Mesenchymal stem cell (in vitro differentiated cells and primary cell): ENCODE measurements around the gene TXNDC16.

Experiments used
- DNase-seq: peaks from one replicate; pipeline ENCODE4 v3.0.0-alpha.2; 2013
- H2AFZ ChIP-seq: one replicate; pipeline ENCODE4 v1.6.1; 2013; ENCODE audit warnings: low read depth, mild to moderate bottlenecking, control low read depth, inconsistent platforms, low read length, moderate library complexity
- H2AK5ac ChIP-seq: 2 replicates; pipeline ENCODE4 v1.6.1; 2013; ENCODE audit warnings: low read length, moderate library complexity, mild to moderate bottlenecking, inconsistent platforms; ENCODE audit not compliant: severe bottlenecking
- H2BK120ac ChIP-seq: one replicate; pipeline ENCODE4 v1.6.1; 2013; ENCODE audit warnings: low read depth, mild to moderate bottlenecking, inconsistent platforms, low read length, moderate library complexity
- H2BK12ac ChIP-seq, 2 experiments: one replicate each; pipeline ENCODE4 v1.6.1; 2013; ENCODE audit warnings: inconsistent platforms in 2 of 2, low read length in 2 of 2, mild to moderate bottlenecking in 2 of 2, moderate library complexity in 2 of 2, control low read depth in 1 of 2
- H2BK15ac ChIP-seq: one replicate; pipeline ENCODE4 v1.6.1; 2013; ENCODE audit warnings: mild to moderate bottlenecking, low read depth, inconsistent platforms; ENCODE audit not compliant: poor library complexity, severe bottlenecking
- H2BK5ac ChIP-seq: 2 replicates; pipeline ENCODE4 v1.6.1; 2013; ENCODE audit warnings: low read depth, mild to moderate bottlenecking, low read length, control low read depth, inconsistent platforms; ENCODE audit not compliant: poor library complexity, severe bottlenecking
- H3K14ac ChIP-seq, 2 experiments: one replicate each; pipeline ENCODE4 v1.6.1; 2013; ENCODE audit warnings: inconsistent platforms in 2 of 2, low read length in 2 of 2, control low read depth in 1 of 2, mild to moderate bottlenecking in 1 of 2, moderate library complexity in 1 of 2
- H3K18ac ChIP-seq, 2 experiments: one replicate each; pipeline ENCODE4 v1.6.1; 2013; ENCODE audit warnings: inconsistent platforms in 2 of 2, low read length in 2 of 2, control low read depth in 1 of 2, low read depth in 1 of 2, mild to moderate bottlenecking in 1 of 2
- H3K23ac ChIP-seq, 2 experiments: one replicate each; pipeline ENCODE4 v1.6.1; 2013; ENCODE audit warnings: inconsistent platforms in 2 of 2, low read length in 2 of 2, mild to moderate bottlenecking in 2 of 2, moderate library complexity in 2 of 2, control low read depth in 1 of 2
- H3K27ac ChIP-seq: 2 replicates; pipeline ENCODE4 v1.5.1; 2013; ENCODE audit warnings: mild to moderate bottlenecking, moderate library complexity, low read length, control low read depth, inconsistent platforms; ENCODE audit not compliant: poor library complexity, severe bottlenecking
- H3K27me3 ChIP-seq, 2 experiments: 2 replicates each; pipeline versions ENCODE4 v1.6.1 to v1.7.0; 2013; ENCODE audit warnings: low read length in 2 of 2, mild to moderate bottlenecking in 2 of 2, moderate library complexity in 2 of 2, control low read depth in 1 of 2, inconsistent platforms in 1 of 2; ENCODE audit not compliant: control insufficient read depth in 1 of 2, insufficient read depth in 1 of 2
- H3K36me3 ChIP-seq, 2 experiments: 2 replicates each; pipeline versions ENCODE4 v1.6.1 to v1.7.0; 2013; ENCODE audit warnings: low read length in 2 of 2, control low read depth in 1 of 2, inconsistent platforms in 1 of 2, low read depth in 1 of 2, mild to moderate bottlenecking in 1 of 2; ENCODE audit not compliant: insufficient read depth in 2 of 2, control insufficient read depth in 1 of 2
- H3K4ac ChIP-seq, 2 experiments: one replicate each; pipeline ENCODE4 v1.6.1; 2013; ENCODE audit warnings: inconsistent platforms in 2 of 2, low read length in 2 of 2, mild to moderate bottlenecking in 2 of 2, moderate library complexity in 2 of 2, control low read depth in 1 of 2, low read depth in 1 of 2
- H3K4me1 ChIP-seq: 2 replicates; pipeline ENCODE4 v1.6.1; 2013; ENCODE audit warnings: low read depth, low read length, control low read depth; ENCODE audit not compliant: control insufficient read depth, insufficient read depth
- H3K4me2 ChIP-seq: 2 replicates; pipeline ENCODE4 v1.6.1; 2013; ENCODE audit warnings: low read length, mild to moderate bottlenecking, inconsistent platforms; ENCODE audit not compliant: poor library complexity, severe bottlenecking
- H3K4me3 ChIP-seq, 2 experiments: 2 replicates each; pipeline versions ENCODE4 v1.5.1 to v1.7.0; 2013; ENCODE audit warnings: low read length in 2 of 2, mild to moderate bottlenecking in 2 of 2, control low read depth in 1 of 2, low read depth in 1 of 2; ENCODE audit not compliant: insufficient read depth in 1 of 2
- H3K79me1 ChIP-seq: replicated peaks from 2 replicates; pipeline ENCODE4 v1.6.1; 2013; ENCODE audit warnings: mild to moderate bottlenecking, control low read depth, low read length, inconsistent platforms; ENCODE audit not compliant: poor library complexity, severe bottlenecking
- H3K9ac ChIP-seq: 2 replicates; pipeline ENCODE4 v1.7.0; 2013; ENCODE audit warnings: mild to moderate bottlenecking, low read length, moderate library complexity
- H3K9me3 ChIP-seq: 2 replicates; pipeline ENCODE4 v1.7.0; 2013; ENCODE audit warnings: mild to moderate bottlenecking, low read length; ENCODE audit not compliant: control insufficient read depth
- H4K8ac ChIP-seq: one replicate; pipeline ENCODE4 v1.6.1; 2013; ENCODE audit warnings: inconsistent platforms, mild to moderate bottlenecking, low read length, moderate library complexity
- H4K91ac ChIP-seq: one replicate; pipeline ENCODE4 v1.6.1; 2013; ENCODE audit warnings: mild to moderate bottlenecking, low read length, inconsistent platforms
- WGBS: methylation state at CpG from one replicate; pipeline ENCODE4 v1.1.7; 2013; ENCODE audit warnings: mixed read lengths; 5-methylcytosine and 5-hydroxymethylcytosine counted together

TXNDC16 gene

DNA sequence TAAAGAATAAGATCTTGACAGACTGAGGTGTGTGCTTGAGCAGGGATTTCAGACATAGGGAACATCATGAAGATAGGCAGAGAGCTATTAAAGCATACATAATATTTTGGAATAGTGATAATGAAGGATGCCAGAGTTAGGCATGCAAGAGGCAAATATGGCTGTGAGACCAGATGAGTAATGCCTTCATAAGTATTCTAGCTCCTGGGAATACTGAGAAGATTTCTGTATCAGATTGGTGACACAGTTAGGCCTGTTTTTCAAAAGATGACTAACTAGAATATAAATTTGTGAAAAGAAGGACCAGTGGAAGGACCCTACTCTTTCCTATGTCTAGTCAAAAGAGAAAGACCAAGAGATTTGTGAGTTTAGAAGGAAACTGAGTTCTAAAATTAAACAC is 108.8 kb downstream of the TXNDC16 start:
- no peak overlapping the region for H3K4ac ChIP-seq
- peaks cover 1% of the 10 kb centered on the region for H3K4me1 ChIP-seq
- H3K9me3 ChIP-seq = no peaks in the 10 kb centered on the region
- H3K4me3 ChIP-seq = no peak overlapping the region
- H4K91ac ChIP-seq = no peak overlapping the region
- H3K79me1 ChIP-seq = no peaks in the 10 kb centered on the region
- no peaks in the 10 kb centered on the region for H3K27me3 ChIP-seq
- H3K23ac ChIP-seq = no peak overlapping the region
- no peak overlapping the region for H2BK120ac ChIP-seq
- no peak overlapping the region for H3K18ac ChIP-seq
- no peaks in the 10 kb centered on the region for H3K36me3 ChIP-seq
- H3K14ac ChIP-seq = no peak overlapping the region
- H3K27ac ChIP-seq = no peak overlapping the region
- no peak overlapping the region for H3K4me2 ChIP-seq
- no peak overlapping the region for H2AFZ ChIP-seq
- no peak overlapping the region for H2BK12ac ChIP-seq
- no peak overlapping the region for H4K8ac ChIP-seq
- no peak for DNase-seq
- no peak overlapping the region for H2BK5ac ChIP-seq
- H3K9ac ChIP-seq = no peak overlapping the region
- no peak overlapping the region for H2AK5ac ChIP-seq
- H2BK15ac ChIP-seq = no peak overlapping the region

DNA sequence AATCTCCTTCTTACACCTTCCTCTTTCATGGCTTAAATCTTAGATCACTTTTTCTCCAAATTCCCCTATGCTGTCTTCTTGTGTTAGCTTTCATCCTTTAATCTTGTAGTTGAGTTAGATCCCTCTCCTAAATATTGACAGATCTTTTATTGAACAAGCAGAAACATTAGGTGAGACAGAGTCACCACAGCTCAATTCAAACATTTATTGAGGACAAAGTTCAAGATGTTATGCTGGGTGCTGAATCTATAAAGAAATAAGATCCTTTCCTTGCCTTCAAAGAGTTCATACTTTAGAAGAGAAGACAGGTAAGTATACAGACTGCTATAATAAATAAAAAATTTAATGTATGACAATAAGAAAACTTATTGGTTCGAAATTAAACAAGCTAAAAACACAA is 109.7 kb downstream of the TXNDC16 start:
- Histone ChIP-seq H3K14ac (no peak overlapping the region), H2BK12ac (no peak overlapping the region)
- WGBS = 100% methylated on average over 1 of the region's 1 CpG

DNA sequence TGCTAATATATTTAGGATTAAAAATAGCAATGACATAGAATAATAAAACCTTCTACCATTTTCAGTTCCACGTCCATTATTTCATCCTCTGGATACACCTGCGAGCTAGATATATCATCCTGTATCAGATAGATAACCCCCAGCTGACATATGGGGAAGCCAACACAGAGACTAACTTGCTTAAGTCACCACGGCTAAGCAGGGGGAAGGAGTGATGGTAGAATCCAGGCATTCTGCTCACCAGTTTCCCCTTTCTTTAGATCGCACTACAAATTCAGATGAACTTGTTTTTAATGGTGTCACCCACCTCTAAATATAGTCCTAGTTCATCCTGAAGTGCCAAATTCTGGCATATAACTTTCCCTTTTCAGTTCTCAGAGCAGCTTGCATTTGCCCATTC is 110.1 kb downstream of the TXNDC16 start:
- Histone ChIP-seq H2AFZ (no peak overlapping the region), H3K14ac (no peak overlapping the region), H3K79me1 (no peaks in the 10 kb centered on the region), H4K8ac (no peak overlapping the region), H3K4me3 (no peak overlapping the region), H3K36me3 (no peaks in the 10 kb centered on the region), H3K23ac (no peak overlapping the region), H3K4me2 (no peak overlapping the region), H3K18ac (no peak overlapping the region), H3K9ac (no peak overlapping the region), H3K9me3 (no peaks in the 10 kb centered on the region), H2BK15ac (no peak overlapping the region), H3K27me3 (no peaks in the 10 kb centered on the region), H2AK5ac (no peak overlapping the region), H2BK5ac (no peak overlapping the region), H3K4ac (no peak overlapping the region), H3K27ac (no peak overlapping the region), H3K4me1 (no peaks in the 10 kb centered on the region), H4K91ac (no peak overlapping the region), H2BK12ac (no peak overlapping the region), H2BK120ac (no peak overlapping the region)
- no peak for DNase-seq
- 97% methylated on average over 4 of the region's 4 CpGs for WGBS

More for the DNA sequence above, 109.7 kb downstream of the TXNDC16 start:
- Histone ChIP-seq H3K4me3 (no peak overlapping the region), H3K27me3 (no peaks in the 10 kb centered on the region), H2BK120ac (no peak overlapping the region), H3K27ac (no peak overlapping the region), H2AFZ (no peak overlapping the region), H4K8ac (no peak overlapping the region), H3K9ac (no peak overlapping the region), H3K36me3 (no peaks in the 10 kb centered on the region), H3K23ac (no peak overlapping the region), H2BK5ac (no peak overlapping the region), H3K18ac (no peak overlapping the region), H3K4ac (no peak overlapping the region), H2AK5ac (no peak overlapping the region), H3K79me1 (no peaks in the 10 kb centered on the region), H3K4me1 (peaks cover 1% of the 10 kb centered on the region), H4K91ac (no peak overlapping the region), H2BK15ac (no peak overlapping the region), H3K9me3 (no peaks in the 10 kb centered on the region), H3K4me2 (no peak overlapping the region)
- no peak for DNase-seq

DNA sequence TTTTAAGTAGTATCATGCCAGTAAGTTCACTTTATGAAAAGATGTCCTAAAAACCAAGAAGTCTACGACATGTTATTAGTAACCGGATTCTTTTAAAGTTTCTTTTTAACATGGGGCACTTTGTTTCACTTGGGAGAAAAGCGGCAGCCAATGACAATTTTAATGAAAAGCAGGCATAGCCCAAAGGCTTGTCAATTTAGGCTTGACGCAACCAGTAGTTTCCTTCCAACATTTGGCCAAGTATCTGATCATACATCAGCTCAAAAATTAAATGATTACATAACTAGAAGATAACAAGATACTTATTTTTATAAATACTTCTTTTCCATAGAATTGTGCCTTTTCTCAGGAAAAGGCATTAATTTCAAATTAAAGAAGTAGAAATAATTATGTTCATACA is 112.8 kb downstream of the TXNDC16 start:
- Histone ChIP-seq H2BK120ac (no peak overlapping the region), H4K8ac (no peak overlapping the region), H2AK5ac (no peak overlapping the region), H3K4me3 (no peak overlapping the region), H3K79me1 (no peaks in the 10 kb centered on the region), H2BK15ac (no peak overlapping the region), H4K91ac (no peak overlapping the region), H3K9ac (no peak overlapping the region), H3K27ac (no peak overlapping the region), H3K4me1 (no peaks in the 10 kb centered on the region), H2BK5ac (no peak overlapping the region), H2BK12ac (no peak overlapping the region), H2AFZ (no peak overlapping the region), H3K27me3 (no peaks in the 10 kb centered on the region), H3K18ac (no peak overlapping the region), H3K36me3 (no peaks in the 10 kb centered on the region), H3K14ac (no peak overlapping the region), H3K4ac (no peak overlapping the region), H3K23ac (no peak overlapping the region), H3K4me2 (no peak overlapping the region), H3K9me3 (no peaks in the 10 kb centered on the region)
- DNase-seq = no peak
- 99% methylated on average over 3 of the region's 4 CpGs for WGBS
